H9 (cell line): ENCODE measurements around the gene LRMDA. TPM values are rescaled to one million over a fixed set of nuclear protein-coding genes. Genes with fewer than 3 reads are reported as not detected.

Experiments used
- DNase-seq: peaks from one replicate; pipeline ENCODE4 v3.0.0-alpha.2; 2017
- H2AFZ ChIP-seq: one replicate; pipeline ENCODE4 v1.6.1; 2013; ENCODE audit warnings: mild to moderate bottlenecking, low read length, control low read depth, moderate library complexity
- H2AK5ac ChIP-seq: 2 replicates; pipeline ENCODE4 v1.6.1; 2013; ENCODE audit warnings: low read length, control low read depth, mixed read lengths; ENCODE audit not compliant: insufficient read length
- H2BK120ac ChIP-seq: one replicate; pipeline ENCODE4 v1.6.1; 2013; ENCODE audit warnings: low read depth, mild to moderate bottlenecking, low read length, control low read depth, inconsistent platforms; ENCODE audit not compliant: poor library complexity, severe bottlenecking
- H2BK12ac ChIP-seq: 2 replicates; pipeline ENCODE4 v1.6.1; 2013; ENCODE audit warnings: low read length, control low read depth, mixed read lengths, low read depth; ENCODE audit not compliant: insufficient read length
- H2BK15ac ChIP-seq: 2 replicates; pipeline ENCODE4 v1.6.1; 2013; ENCODE audit warnings: low read depth, low read length, control low read depth
- H2BK20ac ChIP-seq: one replicate; pipeline ENCODE4 v1.6.1; 2013; ENCODE audit warnings: low read depth, mild to moderate bottlenecking, low read length, control low read depth, inconsistent platforms; ENCODE audit not compliant: poor library complexity, severe bottlenecking
- H2BK5ac ChIP-seq: 2 replicates; pipeline ENCODE4 v1.6.1; 2013; ENCODE audit warnings: low read length, control low read depth, mixed read lengths; ENCODE audit not compliant: insufficient read length
- H3K14ac ChIP-seq: 2 replicates; pipeline ENCODE4 v1.6.1; 2013; ENCODE audit warnings: low read length, control low read depth; ENCODE audit not compliant: insufficient read depth
- H3K18ac ChIP-seq: 2 replicates; pipeline ENCODE4 v1.6.1; 2013; ENCODE audit warnings: low read depth, mild to moderate bottlenecking, mixed read lengths, low read length, control low read depth; ENCODE audit not compliant: insufficient read length
- H3K23ac ChIP-seq: 2 replicates; pipeline ENCODE4 v1.6.1; 2013; ENCODE audit warnings: low read length, control low read depth, mixed read lengths, low read depth; ENCODE audit not compliant: insufficient read length
- H3K23me2 ChIP-seq: 2 replicates; pipeline ENCODE4 v1.6.1; 2013; ENCODE audit warnings: low read depth, mild to moderate bottlenecking, mixed read lengths, low read length, control low read depth; ENCODE audit not compliant: insufficient read length, poor library complexity, severe bottlenecking
- H3K27ac ChIP-seq: 2 replicates; pipeline ENCODE4 v1.5.1; 2013; ENCODE audit warnings: low read length, control low read depth, mixed read lengths, low read depth; ENCODE audit not compliant: insufficient read length
- H3K27me3 ChIP-seq: 2 replicates; pipeline ENCODE4 v1.6.1; 2013; ENCODE audit warnings: low read length, control low read depth, inconsistent platforms; ENCODE audit not compliant: insufficient read depth
- H3K4ac ChIP-seq: 2 replicates; pipeline ENCODE4 v1.6.1; 2013; ENCODE audit warnings: low read depth, mild to moderate bottlenecking, control low read depth, inconsistent platforms, low read length, moderate library complexity
- H3K4me1 ChIP-seq: 2 replicates; pipeline ENCODE4 v1.6.1; 2013; ENCODE audit warnings: low read length, control low read depth, inconsistent platforms; ENCODE audit not compliant: insufficient read depth
- H3K4me2 ChIP-seq: 2 replicates; pipeline ENCODE4 v1.6.1; 2013; ENCODE audit warnings: low read length, control low read depth, mixed read lengths; ENCODE audit not compliant: insufficient read length, insufficient read depth
- H3K56ac ChIP-seq: 2 replicates; pipeline ENCODE4 v1.6.1; 2013; ENCODE audit warnings: low read depth, mild to moderate bottlenecking, mixed read lengths, low read length, control low read depth; ENCODE audit not compliant: insufficient read length
- H3K79me1 ChIP-seq: 2 replicates; pipeline ENCODE4 v1.6.1; 2013; ENCODE audit warnings: low read depth, mild to moderate bottlenecking, moderate library complexity, low read length, control low read depth, inconsistent platforms; ENCODE audit not compliant: insufficient read depth, poor library complexity, severe bottlenecking
- H3K79me2 ChIP-seq: 2 replicates; pipeline ENCODE4 v1.6.1; 2013; ENCODE audit warnings: low read length, control low read depth, inconsistent platforms; ENCODE audit not compliant: insufficient read depth
- H3K9ac ChIP-seq: 2 replicates; pipeline ENCODE4 v1.6.1; 2013; ENCODE audit warnings: low read length, control low read depth, mixed read lengths; ENCODE audit not compliant: insufficient read length; ENCODE audit errors: extremely low read depth
- H3K9me3 ChIP-seq: one replicate; pipeline ENCODE4 v1.6.1; 2013; ENCODE audit warnings: low read depth, low read length, inconsistent platforms; ENCODE audit not compliant: control insufficient read depth
- H3T11ph ChIP-seq: one replicate; pipeline ENCODE4 v1.6.1; 2013; ENCODE audit warnings: mild to moderate bottlenecking, low read length, control low read depth, inconsistent platforms
- H4K20me1 ChIP-seq: one replicate; pipeline ENCODE4 v1.6.1; 2013; ENCODE audit not compliant: control insufficient read depth, insufficient read length, insufficient read depth
- H4K5ac ChIP-seq: 2 replicates; pipeline ENCODE4 v1.6.1; 2013; ENCODE audit warnings: low read depth, mild to moderate bottlenecking, mixed read lengths, low read length, control low read depth; ENCODE audit not compliant: insufficient read length
- H4K8ac ChIP-seq: replicated peaks from 2 replicates; pipeline ENCODE4 v1.6.1; 2013; ENCODE audit warnings: low read length, control low read depth, mixed read lengths, low read depth; ENCODE audit not compliant: insufficient read length
- H4K91ac ChIP-seq: 2 replicates; pipeline ENCODE4 v1.6.1; 2013; ENCODE audit warnings: low read depth, mild to moderate bottlenecking, moderate library complexity, mixed read lengths, low read length, control low read depth; ENCODE audit not compliant: insufficient read length
- H3K27ac Mint-ChIP-seq, 3 experiments: 2 replicates in 2 of 3; 3 replicates in 1 of 3; pipeline ENCODE4 v1.8.0; 2020 to 2021; ENCODE audit warnings: mixed read lengths in 3 of 3, mild to moderate bottlenecking in 1 of 3, moderate library complexity in 1 of 3
- H3K27me3 Mint-ChIP-seq: 2 replicates; pipeline ENCODE4 v1.8.0; 2021; ENCODE audit warnings: low read depth, mild to moderate bottlenecking, moderate library complexity, mixed read lengths
- H3K36me3 Mint-ChIP-seq, 3 experiments: 2 replicates in 2 of 3; 3 replicates in 1 of 3; pipeline ENCODE4 v1.8.0; 2020 to 2021; ENCODE audit warnings: low read depth in 3 of 3, mixed read lengths in 3 of 3; ENCODE audit not compliant: insufficient read depth in 1 of 3
- H3K4me1 Mint-ChIP-seq, 2 experiments: 2 replicates each; pipeline ENCODE4 v1.8.0; 2020; ENCODE audit warnings: mixed read lengths in 2 of 2
- H3K4me3 Mint-ChIP-seq, 2 experiments: 2 replicates in 1 of 2; 3 replicates in 1 of 2; pipeline ENCODE4 v1.8.0; 2020 to 2021; ENCODE audit warnings: mild to moderate bottlenecking in 2 of 2, mixed read lengths in 2 of 2, moderate library complexity in 1 of 2
- H3K9me3 Mint-ChIP-seq, 2 experiments: 2 replicates in 1 of 2; 3 replicates in 1 of 2; pipeline ENCODE4 v1.8.0; 2020; ENCODE audit warnings: mild to moderate bottlenecking in 2 of 2, mixed read lengths in 2 of 2, moderate library complexity in 1 of 2
- CTCF ChIP-seq: fragments of 200-600 bp; sonication (generic); conservative IDR thresholded peaks from 3 replicates; pipeline ENCODE4 v1.8.0; 2021; ENCODE audit warnings: antibody characterized with exemption, mild to moderate bottlenecking
- WGBS: extraction: QIAGEN DNeasy Blood & Tissue Kit; methylation state at CpG from one replicate; pipeline ENCODE4 v1.1.7; 2013; ENCODE audit warnings: missing lambda C conversion rate, low lambda C conversion rate, mixed read lengths; ENCODE audit not compliant: insufficient read length; ENCODE audit errors: extremely low coverage; 5-methylcytosine and 5-hydroxymethylcytosine counted together
- total RNA-seq: library from RNA; stranded (reverse); gene quantifications from 2 replicates; pipeline ENCODE4 v1.2.1, GENCODE V29; 2021

The LRMDA gene
- total RNA-seq, 1 experiment from 2014 or later = 1.8 TPM

DNA sequence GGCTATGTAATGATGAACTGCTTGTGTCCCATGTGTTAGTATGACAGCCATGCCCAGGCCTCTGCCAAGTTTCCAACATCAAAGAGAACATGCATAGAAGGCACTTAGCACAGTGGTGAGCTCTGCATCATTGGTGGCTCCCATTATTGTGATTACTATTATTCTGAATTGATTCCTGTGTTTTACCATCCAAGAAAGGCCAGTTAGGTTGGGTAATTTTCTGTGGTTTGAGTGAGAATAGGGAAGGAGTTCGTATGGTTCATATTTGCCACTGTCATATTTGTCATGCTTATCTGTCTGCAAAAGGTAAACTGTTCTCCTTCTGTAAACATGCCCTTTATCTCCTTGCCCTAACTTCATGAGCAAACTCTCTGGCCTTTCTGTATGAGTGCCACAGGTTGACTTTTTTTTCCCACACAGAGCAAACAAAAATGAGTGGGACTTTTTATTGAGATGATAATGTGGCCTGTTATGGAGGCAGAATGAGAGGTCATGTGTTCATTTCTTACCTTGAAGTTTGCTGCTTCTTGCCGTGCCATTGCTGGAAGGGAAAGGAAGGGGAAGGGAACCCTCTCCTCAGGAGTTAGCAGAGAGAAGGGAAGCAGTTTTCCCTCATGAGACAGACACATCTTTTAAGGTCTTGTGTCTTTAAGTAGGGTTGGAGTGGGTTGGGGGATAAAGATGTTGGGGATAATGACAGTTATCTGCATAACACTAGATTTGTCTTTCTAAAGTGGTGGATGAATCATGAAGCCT lies 301.9 kb downstream of the LRMDA start:
- no CpG with 5 or more reads among the region's 2 CpGs for WGBS
- Histone ChIP-seq H2AK5ac (no peak overlapping the region), H3K9ac (no peak overlapping the region), H4K5ac (no peak overlapping the region), H3K4me1 (no peaks in the 10 kb centered on the region), H4K91ac (no peak overlapping the region), H4K20me1 (no peaks in the 10 kb centered on the region), H3K79me2 (no peaks in the 10 kb centered on the region), H3K9me3 (no peaks in the 10 kb centered on the region), H2BK5ac (no peak overlapping the region), H2BK20ac (no peak overlapping the region), H2BK120ac (no peak overlapping the region), H3K27ac (no peak overlapping the region), H3K23ac (no peak overlapping the region), H3K56ac (no peak overlapping the region), H3K4ac (no peak overlapping the region), H2BK15ac (no peak overlapping the region), H4K8ac (no peak overlapping the region), H3K4me2 (no peak overlapping the region), H3K79me1 (no peaks in the 10 kb centered on the region), H3K18ac (no peak overlapping the region), H2BK12ac (no peak overlapping the region), H2AFZ (no peak overlapping the region), H3K27me3 (no peaks in the 10 kb centered on the region), H3K23me2 (no peaks in the 10 kb centered on the region), H3T11ph (no peak overlapping the region), H3K14ac (no peak overlapping the region)
- H3K4me1 Mint-ChIP-seq = peaks cover 8% of the 10 kb centered on the region in 2 experiments
- H3K27me3 Mint-ChIP-seq = no peaks in the 10 kb centered on the region
- H3K9me3 Mint-ChIP-seq = no peaks in the 10 kb centered on the region; a peak in 1 of 5 replicates
- H3K27ac Mint-ChIP-seq = no peak overlapping the region
- no peak for TF ChIP-seq CTCF
- no peak for DNase-seq
- H3K4me3 Mint-ChIP-seq = no peak overlapping the region
- no peaks in the 10 kb centered on the region for H3K36me3 Mint-ChIP-seq
